Esophagus muscularis mucosa (tissue), 4 donors: ENCODE data around the gene KCNJ6. TPM values are rescaled to one million over a fixed set of nuclear protein-coding genes. Genes with fewer than 3 reads are reported as not detected.

Experiments used
- DNase-seq: peaks from one replicate; pipeline ENCODE4 v3.0.0-alpha.2; 2017; ENCODE audit errors: extremely low spot score
- H3K27ac ChIP-seq, 4 donors: fragments of 200-600 bp; sonication (generic); replicated peaks in 1 of 4; 1 replicate in 3 of 4; 2 replicates in 1 of 4; pipeline ENCODE4 v1.5.1; 2016 to 2019; ENCODE audit warnings: mild to moderate bottlenecking in 1 of 4
- H3K27me3 ChIP-seq, 4 donors: fragments of 200-600 bp; sonication (generic); one replicate each; pipeline versions ENCODE4 v1.5.1 to v1.6.0; 2016 to 2019
- H3K36me3 ChIP-seq, 4 donors: fragments of 200-600 bp; sonication (generic); one replicate each; pipeline ENCODE4 v1.5.1; 2016 to 2019
- H3K4me1 ChIP-seq, 4 donors: fragments of 200-600 bp; sonication (generic); one replicate each; pipeline ENCODE4 v1.5.1; 2016 to 2019
- H3K4me3 ChIP-seq, 4 donors: fragments of 200-600 bp; sonication (generic); 1 replicate in 2 of 4; 2 replicates in 2 of 4; pipeline ENCODE4 v1.5.1; 2016 to 2019; ENCODE audit warnings: mild to moderate bottlenecking in 4 of 4, moderate library complexity in 1 of 4
- H3K9me3 ChIP-seq, 4 donors: fragments of 200-600 bp; sonication (generic); 1 replicate in 3 of 4; 2 replicates in 1 of 4; pipeline ENCODE4 v1.5.1; 2016 to 2019
- CTCF ChIP-seq, 3 experiments: fragments of 200-600 bp in 2 of 3; fragments of 450-650 bp in 1 of 3; sonication (generic) in 2 of 3; IDR thresholded peaks; one replicate each; pipeline ENCODE4 v1.5.1; 2017 to 2019; ENCODE audit warnings: antibody characterized with exemption in 3 of 3, mild to moderate bottlenecking in 2 of 3, moderate library complexity in 1 of 3
- EP300 ChIP-seq: sonication (generic); formaldehyde crosslinking; IDR thresholded peaks from one replicate; pipeline ENCODE4 v1.6.1; 2017; ENCODE audit warnings: antibody characterized with exemption
- POLR2A ChIP-seq: fragments of 450-650 bp; IDR thresholded peaks from one replicate; pipeline ENCODE4 v1.6.1; 2017; ENCODE audit warnings: antibody characterized with exemption, moderate library complexity, mild to moderate bottlenecking, low read depth
- POLR2AphosphoS5 ChIP-seq, 2 donors: sonication (generic); formaldehyde crosslinking; IDR thresholded peaks; one replicate each; pipeline ENCODE4 v1.6.1; 2017; ENCODE audit warnings: antibody characterized with exemption in 2 of 2
- WGBS: methylation state at CpG from one replicate; pipeline ENCODE4 v1.1.5; 2018; 5-methylcytosine and 5-hydroxymethylcytosine counted together
- intact Hi-C: fragments of 100-400 bp; cut with DNase I; formaldehyde crosslinking; loops from one replicate; pipeline ENCODE4 v1.15.1; 2023
- total RNA-seq, 4 donors: library from RNA; depleted of rRNA; stranded (reverse); fragments of >200 nt; gene quantifications; one replicate each; pipeline versions ENCODE4 v1.1.0 to v1.2.1, GENCODE V29; 2016

The KCNJ6 gene
- total RNA-seq, 4 donors from 2014 or later, result under 0.01 TPM; not detected in 2

GRCh38 chr21:37783016-37783415 lies 133.2 kb downstream of the KCNJ6 start:
- no peak for DNase-seq
- H3K4me1 ChIP-seq, result no peaks in the 10 kb centered on the region
- H3K27ac ChIP-seq, result no peak overlapping the region
- no peaks in the 10 kb centered on the region for H3K36me3 ChIP-seq
- no peak overlapping the region for H3K4me3 ChIP-seq
- intact Hi-C loops, result no loop called here
- TF ChIP-seq EP300, result no peak
- no peak for TF ChIP-seq POLR2AphosphoS5 (IDR thresholded peaks at IDR 0.05)
- TF ChIP-seq POLR2A, result no peak
- no peak for TF ChIP-seq CTCF (IDR thresholded peaks at IDR 0.05)
- 91% methylated on average over 6 of the region's 6 CpGs for WGBS
- H3K9me3 ChIP-seq, result peaks cover 0 to 12% (median 9%) of the 10 kb centered on the region in 4 donors
- H3K27me3 ChIP-seq, result no peaks in the 10 kb centered on the region

- no peak for DNase-seq
- TF ChIP-seq CTCF (IDR thresholded peaks at IDR 0.05) (no peak), POLR2AphosphoS5 (IDR thresholded peaks at IDR 0.05) (no peak), EP300 (no peak), POLR2A (no peak)
- Histone ChIP-seq H3K9me3 (peaks cover 0 to 12% (median 9%) of the 10 kb centered on the region in 4 donors), H3K36me3 (no peaks in the 10 kb centered on the region), H3K27ac (no peak overlapping the region), H3K4me1 (no peaks in the 10 kb centered on the region), H3K4me3 (no peak overlapping the region), H3K27me3 (no peaks in the 10 kb centered on the region)
- 87% methylated on average over 15 of the region's 15 CpGs for WGBS
- intact Hi-C loops, result no loop called here
These were observed 135.0 kb downstream of the KCNJ6 start for GRCh38 chr21:37780991-37781983.

GRCh38 chr21:37771181-37771580 lies 145.1 kb downstream of the KCNJ6 start:
- no peaks in the 10 kb centered on the region for H3K9me3 ChIP-seq
- no peaks in the 10 kb centered on the region for H3K27me3 ChIP-seq
- no peaks in the 10 kb centered on the region for H3K4me1 ChIP-seq
- no peak for TF ChIP-seq EP300
- TF ChIP-seq CTCF (IDR thresholded peaks at IDR 0.05), result no peak
- TF ChIP-seq POLR2A, result no peak
- no peak for TF ChIP-seq POLR2AphosphoS5 (IDR thresholded peaks at IDR 0.05)
- no peak overlapping the region for H3K27ac ChIP-seq
- no peak for DNase-seq
- no peak overlapping the region for H3K4me3 ChIP-seq
- WGBS, result 71% methylated on average over 3 of the region's 3 CpGs
- no peaks in the 10 kb centered on the region for H3K36me3 ChIP-seq
- intact Hi-C loops, result no loop called here

GRCh38 chr21:37770461-37770860 lies 145.8 kb downstream of the KCNJ6 start:
- H3K27me3 ChIP-seq, result no peaks in the 10 kb centered on the region
- no peaks in the 10 kb centered on the region for H3K9me3 ChIP-seq
- intact Hi-C loops, result no loop called here
- 95% methylated on average over 2 of the region's 2 CpGs for WGBS
- DNase-seq, result no peak
- no peak for TF ChIP-seq CTCF (IDR thresholded peaks at IDR 0.05)
- no peak for TF ChIP-seq POLR2AphosphoS5 (IDR thresholded peaks at IDR 0.05)
- no peak for TF ChIP-seq POLR2A
- TF ChIP-seq EP300, result no peak
- H3K4me1 ChIP-seq, result no peaks in the 10 kb centered on the region
- no peak overlapping the region for H3K27ac ChIP-seq
- H3K4me3 ChIP-seq, result no peak overlapping the region
- H3K36me3 ChIP-seq, result no peaks in the 10 kb centered on the region
